ENCODE data around the gene STXBP6. TPM values are rescaled to one million over a fixed set of nuclear protein-coding genes. Genes with fewer than 3 reads are reported as not detected.

The STXBP6 gene
- total RNA-seq, 4 donors from 2014 or later, result 44.1 to 120 (median 67.4) TPM

DNA sequence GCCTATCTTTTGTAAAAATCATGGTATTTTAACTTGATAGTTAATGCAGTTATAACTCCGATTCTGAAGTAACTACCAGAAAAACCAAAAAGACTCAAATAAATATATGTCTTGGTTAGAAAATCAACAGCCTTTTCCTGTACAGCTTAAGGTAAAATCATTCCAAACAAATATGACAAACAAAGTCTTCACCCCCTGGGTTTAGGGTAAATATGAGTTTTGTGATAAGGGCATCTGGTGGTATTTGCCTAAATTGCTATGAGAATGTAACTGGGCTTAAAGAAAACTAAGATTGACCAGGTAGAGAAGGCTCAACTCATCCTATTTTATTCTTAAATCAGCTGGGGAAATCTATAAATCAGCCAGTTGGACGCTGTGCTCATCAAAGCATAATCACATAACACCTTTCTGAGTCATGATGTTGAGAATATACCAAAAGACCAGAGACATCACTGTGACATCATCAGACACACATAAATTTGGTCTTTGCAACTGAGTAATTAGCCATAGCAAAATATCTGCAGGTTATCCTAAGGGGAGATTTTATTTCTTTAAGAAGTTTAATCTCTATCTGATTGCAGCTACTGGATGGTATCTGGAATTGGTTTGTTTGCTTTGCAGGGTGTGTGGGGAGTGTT lies 133.9 kb downstream of the STXBP6 start:
- Histone ChIP-seq H3K27me3 (no peaks in the 10 kb centered on the region), H3K36me3 (no peaks in the 10 kb centered on the region), H3K4me3 (replicated peaks in 1 of 3) (no peak overlapping the region), H3K4me1 (peaks cover 38 to 40% of the 10 kb centered on the region in 2 donors), H3K27ac (no peak overlapping the region), H3K9me3 (no peaks in the 10 kb centered on the region)
- intact Hi-C loops (cut with DNase I), result no loop called here
- TF ChIP-seq POLR2A (IDR thresholded peaks at IDR 0.05), result no peak
- TF ChIP-seq, protein P1, sequence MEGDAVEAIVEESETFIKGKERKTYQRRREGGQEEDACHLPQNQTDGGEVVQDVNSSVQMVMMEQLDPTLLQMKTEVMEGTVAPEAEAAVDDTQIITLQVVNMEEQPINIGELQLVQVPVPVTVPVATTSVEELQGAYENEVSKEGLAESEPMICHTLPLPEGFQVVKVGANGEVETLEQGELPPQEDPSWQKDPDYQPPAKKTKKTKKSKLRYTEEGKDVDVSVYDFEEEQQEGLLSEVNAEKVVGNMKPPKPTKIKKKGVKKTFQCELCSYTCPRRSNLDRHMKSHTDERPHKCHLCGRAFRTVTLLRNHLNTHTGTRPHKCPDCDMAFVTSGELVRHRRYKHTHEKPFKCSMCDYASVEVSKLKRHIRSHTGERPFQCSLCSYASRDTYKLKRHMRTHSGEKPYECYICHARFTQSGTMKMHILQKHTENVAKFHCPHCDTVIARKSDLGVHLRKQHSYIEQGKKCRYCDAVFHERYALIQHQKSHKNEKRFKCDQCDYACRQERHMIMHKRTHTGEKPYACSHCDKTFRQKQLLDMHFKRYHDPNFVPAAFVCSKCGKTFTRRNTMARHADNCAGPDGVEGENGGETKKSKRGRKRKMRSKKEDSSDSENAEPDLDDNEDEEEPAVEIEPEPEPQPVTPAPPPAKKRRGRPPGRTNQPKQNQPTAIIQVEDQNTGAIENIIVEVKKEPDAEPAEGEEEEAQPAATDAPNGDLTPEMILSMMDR (IDR thresholded peaks at IDR 0.05), result no peak
- DNase-seq, result no peak
- WGBS, 2 donors, result 92 to 94% methylated on average over 2 of the region's 2 CpGs

DNA sequence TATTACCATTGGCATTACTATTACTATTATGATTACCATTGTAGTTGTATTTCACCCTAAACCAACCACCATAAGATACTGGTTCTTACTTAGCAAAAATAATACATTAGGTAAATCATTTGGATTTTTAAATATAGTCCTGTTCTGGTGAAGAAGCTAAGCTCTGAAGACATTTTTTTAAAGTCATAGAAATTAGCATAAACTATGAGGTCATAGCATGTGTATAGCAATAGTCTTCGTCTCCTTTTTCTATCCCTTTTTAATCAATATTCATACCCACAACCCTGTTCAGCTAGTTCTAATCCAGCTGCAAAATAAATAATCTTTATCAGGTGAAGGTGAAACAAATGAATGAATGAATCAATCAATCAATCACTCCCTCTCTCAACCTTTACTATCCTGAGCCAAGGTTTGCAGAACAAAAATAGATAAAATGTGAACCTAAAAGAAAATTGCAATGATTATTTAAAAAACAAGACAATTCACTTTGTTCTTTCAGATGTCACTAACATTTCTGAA lies 134.5 kb downstream of the STXBP6 start:
- intact Hi-C loops (cut with DNase I), result no loop called here
- Histone ChIP-seq H3K27ac (no peak overlapping the region), H3K27me3 (no peaks in the 10 kb centered on the region), H3K4me3 (replicated peaks in 1 of 3) (no peak overlapping the region), H3K9me3 (no peaks in the 10 kb centered on the region), H3K4me1 (peaks cover 40 to 41% of the 10 kb centered on the region in 2 donors), H3K36me3 (no peaks in the 10 kb centered on the region)
- WGBS, 2 donors, result 93 to 96% methylated on average over 1 of the region's 1 CpG
- no peak for DNase-seq
- TF ChIP-seq POLR2A (IDR thresholded peaks at IDR 0.05), result no peak
- TF ChIP-seq, protein P1 (IDR thresholded peaks at IDR 0.05), result no peak

DNA sequence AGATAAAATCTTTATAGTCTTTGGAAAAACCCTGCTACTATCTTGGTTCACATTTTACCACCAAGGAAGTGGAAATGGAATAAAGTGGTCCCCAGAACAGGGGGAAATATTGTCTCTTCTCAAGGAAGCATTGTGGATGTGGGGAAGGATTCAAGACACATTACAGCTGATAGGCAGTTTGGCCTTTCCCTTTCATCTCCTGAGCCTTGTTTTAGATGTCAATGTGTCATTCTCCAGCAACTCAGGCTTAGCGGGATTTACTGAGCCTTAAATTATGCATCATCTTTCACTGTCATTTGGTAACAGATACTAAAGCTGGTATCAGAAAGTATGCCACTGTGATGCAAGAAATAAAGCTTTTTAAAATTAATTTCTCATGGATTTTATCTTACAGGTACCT lies 136.2 kb downstream of the STXBP6 start:
- no peak for DNase-seq
- 95% methylated on average over 1 of the region's 1 CpG for WGBS, 2 donors
- Histone ChIP-seq H3K27ac (no peak overlapping the region), H3K27me3 (no peaks in the 10 kb centered on the region), H3K36me3 (no peaks in the 10 kb centered on the region), H3K9me3 (no peaks in the 10 kb centered on the region), H3K4me3 (replicated peaks in 1 of 3) (no peak overlapping the region), H3K4me1 (peaks cover 27 to 36% of the 10 kb centered on the region in 2 donors)
- TF ChIP-seq POLR2A (IDR thresholded peaks at IDR 0.05), result no peak
- TF ChIP-seq, protein P1 (IDR thresholded peaks at IDR 0.05), result no peak
- intact Hi-C loops (cut with DNase I), result no loop called here

DNA sequence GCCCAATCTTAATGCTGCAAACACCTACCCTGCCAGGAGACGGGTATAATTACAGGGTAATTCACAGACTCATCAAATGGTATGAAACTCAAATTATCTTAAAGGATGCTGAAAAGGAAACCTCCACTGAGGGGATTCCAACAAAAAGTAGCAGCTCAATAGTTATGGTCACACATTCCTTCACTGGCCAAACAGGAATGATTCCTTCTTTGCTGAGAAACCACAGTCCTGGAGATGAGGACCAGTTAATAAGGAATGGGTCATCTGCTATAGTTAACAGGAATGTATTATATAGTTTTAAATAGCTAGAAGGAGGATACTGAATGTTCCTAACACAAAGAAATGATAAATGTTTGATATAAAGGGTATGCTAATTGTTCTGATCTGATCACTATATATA lies 136.9 kb downstream of the STXBP6 start:
- 95 to 100% methylated on average over 1 of the region's 1 CpG for WGBS, 2 donors
- TF ChIP-seq, protein P1 (IDR thresholded peaks at IDR 0.05), result no peak
- TF ChIP-seq POLR2A (IDR thresholded peaks at IDR 0.05), result no peak
- intact Hi-C loops (cut with DNase I), result no loop called here
- Histone ChIP-seq H3K4me1 (peaks cover 24 to 36% of the 10 kb centered on the region in 2 donors), H3K27me3 (no peaks in the 10 kb centered on the region), H3K9me3 (no peaks in the 10 kb centered on the region), H3K36me3 (no peaks in the 10 kb centered on the region), H3K4me3 (replicated peaks in 1 of 3) (no peak overlapping the region), H3K27ac (no peak overlapping the region)
- no peak for DNase-seq

DNA sequence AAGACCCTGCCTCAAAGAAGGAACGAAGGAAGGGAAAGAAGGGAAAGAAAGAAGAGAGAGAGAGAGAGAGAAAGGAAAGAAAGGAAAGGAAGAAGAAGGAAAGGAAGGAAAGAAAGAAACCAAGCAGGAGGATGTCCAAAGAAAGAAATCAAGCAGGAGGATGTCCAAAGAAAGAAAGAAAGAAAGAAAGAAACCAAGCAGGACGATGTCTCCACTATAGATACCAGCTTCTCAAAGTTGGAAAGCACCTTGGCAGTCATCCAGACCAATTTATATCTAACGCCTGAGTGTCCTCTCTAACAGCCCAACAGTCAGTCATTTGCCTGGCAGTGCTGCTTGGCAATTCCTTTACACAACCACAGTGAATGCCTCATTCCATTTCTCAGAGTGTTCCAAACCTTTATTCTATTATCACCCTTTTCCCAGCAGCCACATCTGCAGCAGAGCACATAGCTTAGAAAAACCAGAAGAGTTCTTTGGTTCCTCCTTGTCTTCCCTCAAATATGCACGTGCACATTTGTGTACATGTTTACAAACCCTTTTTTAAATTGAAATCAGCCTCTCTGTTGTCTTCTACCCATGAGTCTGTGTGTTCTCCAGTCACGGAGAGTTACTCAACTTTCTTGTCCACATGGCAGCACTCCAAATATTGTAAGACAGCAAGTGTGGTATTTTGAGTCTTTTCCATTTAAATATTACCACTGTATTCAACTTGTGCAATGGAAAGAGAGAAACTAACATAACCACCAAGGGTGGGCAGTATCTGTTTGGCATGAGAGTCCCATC lies 138.4 kb downstream of the STXBP6 start:
- Histone ChIP-seq H3K4me1 (peaks cover 20 to 32% of the 10 kb centered on the region in 2 donors), H3K9me3 (no peaks in the 10 kb centered on the region), H3K4me3 (replicated peaks in 1 of 3) (no peak overlapping the region), H3K27ac (no peak overlapping the region), H3K36me3 (no peaks in the 10 kb centered on the region), H3K27me3 (no peaks in the 10 kb centered on the region)
- intact Hi-C loops (cut with DNase I), result no loop called here
- TF ChIP-seq, protein P1 (IDR thresholded peaks at IDR 0.05), result no peak
- TF ChIP-seq POLR2A (IDR thresholded peaks at IDR 0.05), result no peak
- 39 to 42% methylated on average over 5 of the region's 5 CpGs for WGBS, 2 donors
- no peak for DNase-seq
